ENCODE measurements around the gene MFSD6.

MFSD6 gene

DNA sequence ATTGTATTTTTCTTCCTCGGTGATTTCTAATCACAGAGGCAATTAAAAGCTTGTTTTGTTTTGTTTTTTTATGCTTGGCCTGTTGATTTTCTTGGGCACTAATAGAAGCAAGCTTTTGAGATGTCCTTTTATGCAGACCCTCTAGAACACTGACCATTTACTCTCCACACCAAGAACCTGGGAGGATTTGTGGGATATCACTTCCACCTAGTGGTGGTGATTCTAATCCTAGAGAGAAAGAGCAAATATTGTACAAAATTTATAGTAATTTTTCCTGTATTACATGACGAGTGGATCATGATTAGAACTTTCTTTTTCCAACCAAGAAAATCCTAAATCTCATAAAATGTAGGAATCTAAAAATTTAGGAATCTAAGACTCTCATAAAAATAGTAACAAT is 102.9 kb downstream of the MFSD6 start:
- DNase-seq (ENCODE audit: insufficient read length, low spot score) (no peak), FAIRE-seq (no peak)
- TF ChIP-seq, protein P1, sequence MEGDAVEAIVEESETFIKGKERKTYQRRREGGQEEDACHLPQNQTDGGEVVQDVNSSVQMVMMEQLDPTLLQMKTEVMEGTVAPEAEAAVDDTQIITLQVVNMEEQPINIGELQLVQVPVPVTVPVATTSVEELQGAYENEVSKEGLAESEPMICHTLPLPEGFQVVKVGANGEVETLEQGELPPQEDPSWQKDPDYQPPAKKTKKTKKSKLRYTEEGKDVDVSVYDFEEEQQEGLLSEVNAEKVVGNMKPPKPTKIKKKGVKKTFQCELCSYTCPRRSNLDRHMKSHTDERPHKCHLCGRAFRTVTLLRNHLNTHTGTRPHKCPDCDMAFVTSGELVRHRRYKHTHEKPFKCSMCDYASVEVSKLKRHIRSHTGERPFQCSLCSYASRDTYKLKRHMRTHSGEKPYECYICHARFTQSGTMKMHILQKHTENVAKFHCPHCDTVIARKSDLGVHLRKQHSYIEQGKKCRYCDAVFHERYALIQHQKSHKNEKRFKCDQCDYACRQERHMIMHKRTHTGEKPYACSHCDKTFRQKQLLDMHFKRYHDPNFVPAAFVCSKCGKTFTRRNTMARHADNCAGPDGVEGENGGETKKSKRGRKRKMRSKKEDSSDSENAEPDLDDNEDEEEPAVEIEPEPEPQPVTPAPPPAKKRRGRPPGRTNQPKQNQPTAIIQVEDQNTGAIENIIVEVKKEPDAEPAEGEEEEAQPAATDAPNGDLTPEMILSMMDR (IDR thresholded peaks at IDR 0.05; ENCODE audit: insufficient read depth, missing control alignments) = peak; percentile 65

DNA sequence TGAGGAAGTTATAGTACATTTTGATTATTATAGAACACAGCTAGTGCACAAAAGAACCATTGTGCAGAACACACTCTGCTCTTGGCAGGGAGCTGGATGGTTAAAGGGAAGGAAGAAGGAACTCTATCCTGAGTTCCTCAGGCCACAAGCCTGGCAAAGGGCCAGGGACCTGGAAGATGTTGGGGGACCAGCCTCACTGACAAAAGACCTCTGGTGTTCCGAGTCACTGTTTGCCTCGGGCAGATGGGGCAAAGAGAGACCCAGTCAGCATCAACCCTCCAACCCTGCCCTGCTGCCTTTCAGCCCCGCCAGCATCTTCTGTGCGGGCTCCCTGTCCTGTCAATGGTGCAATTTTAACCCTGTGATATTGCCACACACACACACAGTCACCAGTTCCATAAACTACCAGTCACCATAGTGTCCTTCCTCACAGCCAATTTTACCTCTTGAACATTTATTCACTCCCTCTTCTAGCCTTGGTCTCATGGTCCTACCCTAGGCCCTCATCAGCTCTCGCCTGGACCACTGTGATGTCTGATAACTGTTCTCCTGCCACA is 104.5 kb downstream of the MFSD6 start:
- FAIRE-seq (no peak), DNase-seq (ENCODE audit: insufficient read length, low spot score) (no peak)
- TF ChIP-seq, protein P1 (IDR thresholded peaks at IDR 0.05; ENCODE audit: insufficient read depth, missing control alignments) = no peak

DNA sequence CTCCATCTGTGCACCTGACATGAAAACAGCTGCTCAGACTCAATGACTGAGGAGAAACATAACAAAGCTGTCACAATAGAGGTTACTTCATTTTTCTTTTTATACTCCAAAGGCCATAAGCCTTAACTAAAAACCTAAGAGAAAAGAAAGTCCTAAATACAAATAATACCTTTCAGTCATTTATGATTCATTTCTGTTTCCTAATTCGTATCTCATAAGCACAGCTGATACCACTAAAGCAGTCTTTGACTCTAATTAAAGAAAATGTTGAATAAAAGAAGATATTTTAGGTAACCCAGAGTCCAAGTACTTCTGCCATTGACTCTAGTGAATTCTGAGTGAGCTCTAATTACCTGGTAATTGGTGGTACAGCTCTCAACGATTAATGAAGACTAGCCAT is 105.7 kb downstream of the MFSD6 start:
- TF ChIP-seq, protein P1 (IDR thresholded peaks at IDR 0.05; ENCODE audit: insufficient read depth, missing control alignments) = no peak
- DNase-seq (ENCODE audit: insufficient read length, low spot score) = no peak
- peak; percentile 60 for FAIRE-seq

DNA sequence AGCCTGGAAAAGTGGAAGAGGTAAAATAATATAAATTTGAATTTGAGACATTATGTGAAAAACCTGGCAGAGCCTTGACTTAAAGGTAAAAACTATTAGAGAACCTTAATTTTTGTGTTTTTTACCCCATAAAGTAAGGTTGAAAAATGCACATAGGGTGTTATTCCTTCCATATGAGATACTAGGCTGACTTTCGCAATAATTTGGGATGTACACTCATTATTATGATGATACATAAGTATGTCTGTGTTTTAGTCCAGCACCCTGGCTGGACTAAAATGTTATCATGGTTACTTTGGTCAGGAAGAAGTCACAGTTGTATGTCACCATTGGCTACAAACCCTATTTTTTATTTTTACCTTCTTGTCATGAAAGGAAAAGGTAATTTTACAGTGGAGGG is 106.5 kb downstream of the MFSD6 start:
- TF ChIP-seq, protein P1 (IDR thresholded peaks at IDR 0.05; ENCODE audit: insufficient read depth, missing control alignments) = no peak
- DNase-seq (ENCODE audit: insufficient read length, low spot score) (no peak), FAIRE-seq (no peak)

DNA sequence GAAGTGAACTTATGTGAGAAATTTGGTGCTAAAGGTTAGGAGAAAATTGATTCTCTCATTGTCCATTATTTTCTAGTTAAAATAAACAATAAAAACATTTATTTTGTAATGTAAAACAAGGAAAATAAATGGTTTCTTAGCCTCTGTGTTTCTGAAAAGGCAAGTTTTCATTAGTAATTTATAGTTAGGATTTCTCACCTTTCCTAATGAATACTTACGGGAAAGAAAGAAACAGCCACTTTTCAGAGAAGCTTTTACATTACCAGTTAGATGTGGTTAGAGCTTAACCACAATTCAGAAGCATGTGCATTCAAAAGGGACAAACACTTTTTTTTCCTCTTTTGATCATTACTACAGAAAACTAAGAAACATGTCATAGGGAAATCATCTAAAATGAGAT is 107.5 kb downstream of the MFSD6 start:
- DNase-seq (ENCODE audit: insufficient read length, low spot score) = no peak
- no peak for FAIRE-seq
- TF ChIP-seq, protein P1 (IDR thresholded peaks at IDR 0.05; ENCODE audit: insufficient read depth, missing control alignments) = no peak

DNA sequence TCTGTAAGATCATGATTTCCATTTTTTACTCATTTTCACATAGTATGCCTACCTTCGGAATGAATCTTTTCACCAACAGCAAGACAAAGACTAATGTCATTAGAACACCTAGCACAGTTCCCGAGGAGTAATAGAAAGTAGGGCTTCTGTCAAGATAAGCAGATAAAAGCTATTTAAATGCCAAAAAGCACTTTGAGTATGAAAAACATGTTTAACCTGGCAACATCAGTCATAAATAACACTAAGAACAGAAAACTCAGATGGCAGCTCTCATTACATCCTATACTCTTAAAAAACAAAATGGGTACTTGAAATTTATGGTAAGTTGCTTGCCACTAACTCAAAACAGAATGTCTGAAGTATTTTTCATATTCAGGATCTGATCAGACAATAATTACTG is 109.3 kb downstream of the MFSD6 start:
- DNase-seq (ENCODE audit: insufficient read length, low spot score) = no peak
- TF ChIP-seq, protein P1 (IDR thresholded peaks at IDR 0.05; ENCODE audit: insufficient read depth, missing control alignments) = no peak
- no peak for FAIRE-seq

DNA sequence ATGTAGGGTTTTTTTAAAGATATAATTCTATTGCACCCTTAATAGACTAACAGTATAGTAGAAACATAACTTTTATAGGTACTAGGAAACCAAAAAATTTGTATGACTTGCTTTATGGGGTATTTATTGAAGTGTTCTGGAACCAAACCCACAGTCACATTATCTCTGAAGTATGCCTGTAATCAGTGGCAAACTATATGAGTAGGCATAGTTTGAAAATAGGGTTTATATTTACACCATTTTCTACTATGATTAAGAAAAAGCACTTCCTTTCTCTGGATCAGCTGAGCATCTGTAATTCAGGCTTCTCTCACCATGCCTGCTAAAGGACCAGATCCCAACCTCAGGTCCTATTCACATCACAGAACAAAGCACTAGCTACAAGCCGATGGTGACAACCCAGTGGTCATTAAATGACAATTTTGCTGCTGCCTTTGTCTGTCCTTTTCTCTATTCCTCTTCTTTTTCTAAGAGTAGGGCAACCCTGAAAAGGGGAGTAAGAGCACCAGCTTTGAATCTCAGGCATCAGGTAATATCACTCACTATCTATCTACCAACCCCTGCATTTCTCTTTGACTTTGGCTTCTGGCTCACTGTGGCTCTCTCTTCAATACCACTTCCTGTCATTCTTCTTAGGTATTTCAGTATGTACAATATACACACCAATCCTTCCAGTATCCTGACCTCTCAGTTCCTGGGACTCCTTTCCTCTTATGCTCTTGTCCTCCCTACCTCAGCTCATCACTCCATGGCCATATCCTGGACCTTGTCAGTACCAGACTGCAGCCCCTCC is 112.0 kb downstream of the MFSD6 start:
- TF ChIP-seq, protein P1 (IDR thresholded peaks at IDR 0.05; ENCODE audit: insufficient read depth, missing control alignments) = no peak
- FAIRE-seq = no peak
- no peak for DNase-seq (ENCODE audit: insufficient read length, low spot score)

All from D721Med (cell line).